Natural killer cell (primary cell): ENCODE measurements around the gene NTHL1. TPM values are rescaled to one million over a fixed set of nuclear protein-coding genes. Genes with fewer than 3 reads are reported as not detected.

ENCODE experiments used
- ATAC-seq, 3 donors: fragments of 150-1000 bp in 2 of 3; fragments of 200-7000 bp in 1 of 3; cut with Tn5 transposase; 1 replicate in 1 of 3; 2 replicates in 2 of 3; pipeline ENCODE4 v1.10.0; 2021; ENCODE audit warnings: mild to moderate bottlenecking in 2 of 3, moderate library complexity in 2 of 3
- DNase-seq, 2 donors: peaks; one replicate each; pipeline versions ENCODE4 v3.0.0 to v3.0.0-alpha.2; 2013 to 2021; ENCODE audit warnings: mixed read lengths in 1 of 2
- H3K27ac ChIP-seq: one replicate; pipeline ENCODE4 v1.5.1; 2013; ENCODE audit warnings: mild to moderate bottlenecking, low read length
- H3K27me3 ChIP-seq: one replicate; pipeline ENCODE4 v1.6.1; 2013; ENCODE audit warnings: low read length; ENCODE audit not compliant: control insufficient read depth, insufficient read depth
- H3K36me3 ChIP-seq: one replicate; pipeline ENCODE4 v1.6.1; 2013; ENCODE audit warnings: low read length; ENCODE audit not compliant: control insufficient read depth, insufficient read depth
- H3K4me1 ChIP-seq: one replicate; pipeline ENCODE4 v1.6.1; 2013; ENCODE audit warnings: low read length; ENCODE audit not compliant: control insufficient read depth, insufficient read depth
- H3K4me3 ChIP-seq: one replicate; pipeline ENCODE4 v1.5.1; 2013; ENCODE audit warnings: low read length
- H3K9me3 ChIP-seq: one replicate; pipeline ENCODE4 v1.6.1; 2013; ENCODE audit warnings: low read length; ENCODE audit not compliant: control insufficient read depth, insufficient read depth
- H3K27ac Mint-ChIP-seq, 2 donors: one replicate each; pipeline ENCODE4 v1.8.0; 2022; ENCODE audit warnings: mild to moderate bottlenecking in 2 of 2, mixed read lengths in 2 of 2, moderate library complexity in 1 of 2
- H3K27me3 Mint-ChIP-seq, 2 donors: one replicate each; pipeline ENCODE4 v1.8.0; 2022; ENCODE audit warnings: low read depth in 2 of 2, mixed read lengths in 2 of 2
- H3K36me3 Mint-ChIP-seq: one replicate; pipeline ENCODE4 v1.8.0; 2022; ENCODE audit warnings: mixed read lengths
- H3K4me1 Mint-ChIP-seq, 2 donors: one replicate each; pipeline ENCODE4 v1.8.0; 2022; ENCODE audit warnings: mixed read lengths in 2 of 2
- H3K4me3 Mint-ChIP-seq: one replicate; pipeline ENCODE4 v1.8.0; 2022; ENCODE audit warnings: mild to moderate bottlenecking, moderate library complexity, mixed read lengths
- H3K9me3 Mint-ChIP-seq, 2 donors: one replicate each; pipeline ENCODE4 v1.8.0; 2022; ENCODE audit warnings: mixed read lengths in 2 of 2
- WGBS: methylation state at CpG from one replicate; pipeline ENCODE4 v1.1.7; 2013; ENCODE audit warnings: missing lambda C conversion rate; ENCODE audit not compliant: insufficient coverage; 5-methylcytosine and 5-hydroxymethylcytosine counted together
- intact Hi-C: fragments of 100-400 bp; cut with micrococcal nuclease; formaldehyde crosslinking; loops from one replicate; pipeline ENCODE4 v1.14.2; 2022
- total RNA-seq, 4 donors: library from RNA; stranded (reverse); fragments of 120-200 nt in 1 of 4; gene quantifications; one replicate each; pipeline versions ENCODE4 v1.2.3 to v1.2.4, GENCODE V29; 2013 to 2022
- TF ChIP-seq, protein P1 (sequence below): fragments of 200-600 bp; IDR thresholded peaks from one replicate; pipeline ENCODE4 v1.8.0; 2022; ENCODE audit warnings: antibody characterized with exemption

Gene NTHL1
- total RNA-seq, 3 donors from 2014 or later (not counting 1 experiment from before 2014, with no cell fraction given), result 8.7 to 12.9 (median 9.7) TPM

DNA sequence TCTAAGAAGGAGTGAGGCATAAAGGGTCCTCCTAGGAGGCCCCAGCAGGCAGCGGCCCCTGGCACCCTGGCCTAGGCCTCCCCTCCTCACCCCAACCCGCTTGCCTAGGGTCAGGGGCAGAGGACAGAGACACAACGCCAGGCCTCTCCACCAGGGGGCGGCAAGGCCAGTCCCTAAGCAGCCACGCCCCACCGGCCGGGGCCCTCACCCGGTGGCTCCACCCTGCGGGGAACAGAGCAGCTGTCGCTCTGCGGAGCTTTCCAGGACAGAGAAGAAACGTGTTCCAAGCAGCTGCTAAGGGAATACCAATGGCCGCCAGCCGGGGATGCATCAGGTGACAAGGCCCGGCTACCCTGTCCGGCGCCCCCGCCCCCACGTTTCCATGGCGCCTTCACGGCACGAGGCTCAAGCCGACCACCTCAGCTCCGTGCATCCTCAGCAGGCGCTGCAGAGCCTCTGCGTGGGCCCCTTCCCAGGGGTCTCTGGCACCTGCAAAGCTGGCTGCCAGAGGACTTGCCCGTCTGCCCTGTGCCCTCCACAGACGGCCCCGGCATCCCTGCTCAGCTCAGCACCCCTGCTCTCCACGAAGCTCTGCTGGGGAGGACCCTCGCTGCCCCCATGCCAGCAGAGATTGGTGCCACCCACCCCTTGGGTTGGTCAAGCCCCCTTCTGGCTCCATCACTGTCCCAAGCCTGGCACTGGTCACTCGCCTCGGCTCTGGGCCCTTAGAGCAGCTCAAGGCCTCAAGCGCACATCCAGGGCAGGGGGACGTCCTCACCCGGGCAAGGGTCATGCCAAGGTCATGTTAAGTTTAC, 43.6 kb downstream of the NTHL1 start:
- H3K27me3 Mint-ChIP-seq, result no peaks in the 10 kb centered on the region
- H3K4me3 Mint-ChIP-seq, result no peak overlapping the region
- DNase-seq, result peak; percentile 83 to 89
- no peaks in the 10 kb centered on the region for H3K36me3 Mint-ChIP-seq
- ATAC-seq, result peak; percentile 95 to 98 (median 96)
- Histone ChIP-seq H3K36me3 (peaks cover 35% of the 10 kb centered on the region), H3K4me1 (peaks cover 52% of the 10 kb centered on the region), H3K9me3 (no peaks in the 10 kb centered on the region), H3K27ac (no peak overlapping the region), H3K27me3 (no peaks in the 10 kb centered on the region), H3K4me3 (no peak overlapping the region)
- no peak overlapping the region for H3K27ac Mint-ChIP-seq
- peaks cover 21 to 48% of the 10 kb centered on the region in 2 donors for H3K4me1 Mint-ChIP-seq
- WGBS, result 50% methylated on average over 36 of the region's 36 CpGs
- no peaks in the 10 kb centered on the region for H3K9me3 Mint-ChIP-seq
- TF ChIP-seq, protein P1, sequence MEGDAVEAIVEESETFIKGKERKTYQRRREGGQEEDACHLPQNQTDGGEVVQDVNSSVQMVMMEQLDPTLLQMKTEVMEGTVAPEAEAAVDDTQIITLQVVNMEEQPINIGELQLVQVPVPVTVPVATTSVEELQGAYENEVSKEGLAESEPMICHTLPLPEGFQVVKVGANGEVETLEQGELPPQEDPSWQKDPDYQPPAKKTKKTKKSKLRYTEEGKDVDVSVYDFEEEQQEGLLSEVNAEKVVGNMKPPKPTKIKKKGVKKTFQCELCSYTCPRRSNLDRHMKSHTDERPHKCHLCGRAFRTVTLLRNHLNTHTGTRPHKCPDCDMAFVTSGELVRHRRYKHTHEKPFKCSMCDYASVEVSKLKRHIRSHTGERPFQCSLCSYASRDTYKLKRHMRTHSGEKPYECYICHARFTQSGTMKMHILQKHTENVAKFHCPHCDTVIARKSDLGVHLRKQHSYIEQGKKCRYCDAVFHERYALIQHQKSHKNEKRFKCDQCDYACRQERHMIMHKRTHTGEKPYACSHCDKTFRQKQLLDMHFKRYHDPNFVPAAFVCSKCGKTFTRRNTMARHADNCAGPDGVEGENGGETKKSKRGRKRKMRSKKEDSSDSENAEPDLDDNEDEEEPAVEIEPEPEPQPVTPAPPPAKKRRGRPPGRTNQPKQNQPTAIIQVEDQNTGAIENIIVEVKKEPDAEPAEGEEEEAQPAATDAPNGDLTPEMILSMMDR, result peak; percentile 89
- intact Hi-C loops, result loop anchor here (10.0 kb wide), 2 partner anchors 481 to 661 kb away; no protein-coding TSS in a partner anchor

DNA sequence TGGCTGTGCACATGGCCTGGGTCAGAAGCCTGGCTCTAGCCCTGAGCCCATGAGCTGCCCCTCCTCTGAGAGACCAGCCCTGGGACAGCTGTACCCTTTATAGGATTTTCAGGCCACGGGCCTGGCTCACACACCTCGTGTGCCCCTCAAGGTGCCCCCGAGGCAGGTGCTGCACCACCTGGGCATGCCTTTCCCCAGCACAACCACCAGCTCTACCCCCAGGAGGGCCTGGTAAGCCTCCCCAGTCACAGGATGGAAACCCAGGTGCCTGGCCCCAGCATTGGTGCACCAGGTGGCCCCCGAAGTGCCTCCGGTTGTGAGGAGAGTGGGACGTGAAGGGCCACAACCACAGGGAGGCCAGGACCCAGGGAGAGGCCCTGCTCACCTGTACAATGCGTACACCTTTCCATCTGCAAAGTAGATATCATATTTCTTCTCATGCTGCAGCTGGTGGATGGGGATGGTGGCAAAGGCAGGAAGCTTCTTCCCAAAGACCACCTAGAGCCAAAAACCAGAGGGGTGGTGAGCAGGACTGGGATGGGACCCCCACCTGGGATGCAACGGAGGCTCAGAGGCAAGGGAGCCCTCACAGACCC, 44.3 kb downstream of the NTHL1 start:
- no peak overlapping the region for H3K4me3 ChIP-seq
- 82% methylated on average over 7 of the region's 8 CpGs for WGBS
- no peak overlapping the region for H3K27ac Mint-ChIP-seq
- no peak overlapping the region for H3K4me3 Mint-ChIP-seq
- no peaks in the 10 kb centered on the region for H3K9me3 Mint-ChIP-seq
- H3K9me3 ChIP-seq, result no peaks in the 10 kb centered on the region
- H3K27me3 Mint-ChIP-seq, result no peaks in the 10 kb centered on the region
- no peak for DNase-seq
- TF ChIP-seq, protein P1, result no peak
- no peak overlapping the region for H3K27ac ChIP-seq
- peaks cover 45% of the 10 kb centered on the region for H3K4me1 ChIP-seq
- H3K36me3 Mint-ChIP-seq, result no peaks in the 10 kb centered on the region
- intact Hi-C loops, result loop anchor here (10.0 kb wide), 2 partner anchors 481 to 661 kb away; no protein-coding TSS in a partner anchor
- H3K36me3 ChIP-seq, result peaks cover 39% of the 10 kb centered on the region
- H3K4me1 Mint-ChIP-seq, result peaks cover 16 to 41% of the 10 kb centered on the region in 2 donors
- ATAC-seq, result no peak
- H3K27me3 ChIP-seq, result no peaks in the 10 kb centered on the region

DNA sequence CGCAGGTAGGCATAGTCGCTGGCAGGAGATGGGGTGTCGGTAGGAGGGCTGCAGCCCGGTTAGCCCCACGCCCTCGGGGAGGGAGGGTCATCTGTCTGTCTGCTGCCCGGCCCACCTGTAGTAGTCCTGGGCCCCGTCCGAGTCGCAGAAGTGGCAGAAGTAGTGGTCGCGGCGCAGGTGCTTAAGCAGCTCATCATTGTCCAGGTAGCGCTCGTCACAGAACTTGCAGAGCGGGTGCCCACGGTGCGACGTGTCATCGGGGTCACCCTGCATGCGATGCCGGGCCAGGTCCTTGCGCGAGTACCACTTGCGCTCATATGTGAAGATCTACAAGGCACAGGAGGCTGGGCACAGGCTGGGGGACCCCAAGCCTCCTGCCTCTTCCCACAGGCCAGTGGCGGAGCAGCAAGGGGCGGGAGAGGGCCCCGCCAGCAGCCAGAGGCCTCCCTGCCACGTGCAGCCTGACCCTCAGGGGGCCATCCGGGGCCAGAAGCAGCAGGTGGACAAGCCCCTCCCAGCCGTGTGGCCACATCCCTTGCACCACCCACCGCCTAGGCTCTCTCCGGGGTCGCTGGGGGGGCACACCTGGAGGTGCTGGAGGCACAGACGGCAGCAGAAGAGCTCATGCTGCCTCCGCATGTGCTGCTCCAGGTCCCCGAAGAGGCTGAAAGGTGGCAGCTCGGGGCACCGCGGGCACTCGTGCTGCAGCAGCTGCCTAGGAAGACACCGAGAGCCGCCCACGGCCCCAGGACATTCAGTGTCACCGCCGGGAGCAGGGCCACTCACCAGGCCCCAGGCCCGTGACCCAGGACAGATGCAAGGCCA, 45.0 kb downstream of the NTHL1 start:
- no peaks in the 10 kb centered on the region for H3K27me3 ChIP-seq
- peaks cover 38% of the 10 kb centered on the region for H3K4me1 ChIP-seq
- H3K9me3 ChIP-seq, result no peaks in the 10 kb centered on the region
- Mint-ChIP-seq H3K4me3 (no peak overlapping the region), H3K27ac (no peak overlapping the region), H3K4me1 (peaks cover 9 to 34% of the 10 kb centered on the region in 2 donors), H3K9me3 (no peaks in the 10 kb centered on the region), H3K27me3 (no peaks in the 10 kb centered on the region), H3K36me3 (no peaks in the 10 kb centered on the region)
- intact Hi-C loops, result loop anchor here (10.0 kb wide), 2 partner anchors 482 to 662 kb away; no protein-coding TSS in a partner anchor
- WGBS, result 97% methylated on average over 47 of the region's 47 CpGs
- H3K36me3 ChIP-seq, result peaks cover 43% of the 10 kb centered on the region
- DNase-seq (no peak), ATAC-seq (no peak)
- H3K27ac ChIP-seq, result no peak overlapping the region
- TF ChIP-seq, protein P1, result no peak
- H3K4me3 ChIP-seq, result no peak overlapping the region
